Breast epithelium (tissue), 4 donors: ENCODE results near the gene THOP1. TPM values are rescaled to one million over a fixed set of nuclear protein-coding genes. Genes with fewer than 3 reads are reported as not detected.
A peak's percentile ranks its signal among the peaks of the same experiment; 100 is the strongest.

Experiments used
- DNase-seq, 2 donors: peaks; one replicate each; pipeline ENCODE4 v3.0.0-alpha.2; 2019; ENCODE audit warnings: low spot score in 2 of 2
- H3K27ac ChIP-seq, 2 donors: fragments of 200-600 bp; sonication (generic) in 1 of 2; one replicate each; pipeline ENCODE4 v1.5.1; 2016 to 2019; ENCODE audit warnings: mild to moderate bottlenecking in 1 of 2
- H3K27me3 ChIP-seq, 2 donors: fragments of 200-600 bp; sonication (generic) in 1 of 2; one replicate each; pipeline versions ENCODE4 v1.5.1 to v1.6.0; 2017 to 2019; ENCODE audit warnings: control low read depth in 1 of 2, mild to moderate bottlenecking in 1 of 2
- H3K36me3 ChIP-seq: fragments of 200-600 bp; one replicate; pipeline ENCODE4 v1.5.1; 2019
- H3K4me1 ChIP-seq, 2 donors: fragments of 200-600 bp; sonication (generic); one replicate each; pipeline ENCODE4 v1.5.1; 2016 to 2019; ENCODE audit warnings: control low read depth in 1 of 2
- H3K4me3 ChIP-seq, 3 donors: fragments of 200-600 bp; sonication (generic); 1 replicate in 2 of 3; 2 replicates in 1 of 3; pipeline ENCODE4 v1.5.1; 2016 to 2019; ENCODE audit warnings: mild to moderate bottlenecking in 3 of 3, moderate library complexity in 2 of 3
- H3K9me3 ChIP-seq, 2 donors: fragments of 200-600 bp; sonication (generic) in 1 of 2; one replicate each; pipeline ENCODE4 v1.5.1; 2016 to 2019; ENCODE audit warnings: control low read depth in 1 of 2
- CTCF ChIP-seq, 3 donors: fragments of 450-650 bp; IDR thresholded peaks; one replicate each; pipeline ENCODE4 v1.5.1; 2016 to 2017; ENCODE audit warnings: antibody characterized with exemption in 3 of 3, mild to moderate bottlenecking in 3 of 3, moderate library complexity in 3 of 3
- POLR2A ChIP-seq: fragments of 450-650 bp; IDR thresholded peaks from one replicate; pipeline ENCODE4 v1.6.1; 2016; ENCODE audit warnings: antibody characterized with exemption, mild to moderate bottlenecking, moderate library complexity
- POLR2AphosphoS5 ChIP-seq, 3 donors: sonication (generic); formaldehyde crosslinking; IDR thresholded peaks; one replicate each; pipeline ENCODE4 v1.6.1; 2017; ENCODE audit warnings: antibody characterized with exemption in 3 of 3
- intact Hi-C: fragments of 100-400 bp; cut with DNase I; formaldehyde crosslinking; loops from one replicate; pipeline ENCODE4 v1.15.1; 2023; ENCODE audit warnings: low total_unique reads
- total RNA-seq, 3 donors: library from RNA; depleted of rRNA; stranded (reverse); fragments of >200 nt; gene quantifications; one replicate each; pipeline ENCODE4 v1.1.0, GENCODE V29; 2016

The THOP1 gene
- total RNA-seq, 3 donors from 2014 or later, result 26.2 to 40.0 (median 39.1) TPM

- H3K27me3 ChIP-seq, result no peaks in the 10 kb centered on the region
- DNase-seq, result no peak
- H3K27ac ChIP-seq, result peak overlapping the region; percentile 93 to 97
- TF ChIP-seq POLR2A, result no peak
- TF ChIP-seq POLR2AphosphoS5 (IDR thresholded peaks at IDR 0.05), result no peak
- TF ChIP-seq CTCF (IDR thresholded peaks at IDR 0.05), result no peak
- no peaks in the 10 kb centered on the region for H3K36me3 ChIP-seq
- intact Hi-C loops, result loop anchor here (5.0 kb wide), 1 partner anchor 1535 kb away; the partner anchor contains the start of gene MIDN
- H3K4me1 ChIP-seq, result peaks cover 5 to 19% of the 10 kb centered on the region in 2 donors
- no peaks in the 10 kb centered on the region for H3K9me3 ChIP-seq
- H3K4me3 ChIP-seq, result peak overlapping the region; percentile 88 to 99 (median 89)
Measured at GRCh38 chr19:2782329-2782935, 2.9 kb upstream of the THOP1 start.

- peak; percentile 98 for DNase-seq
- intact Hi-C loops, result loop anchor here (5.0 kb wide), 1 partner anchor 1536 kb away; the partner anchor contains the start of gene MIDN
- no peaks in the 10 kb centered on the region for H3K36me3 ChIP-seq
- TF ChIP-seq CTCF (IDR thresholded peaks at IDR 0.05) (peak in 2 of 3 donors; percentile 45 to 73), POLR2A (peak; percentile 84), POLR2AphosphoS5 (IDR thresholded peaks at IDR 0.05) (peak; percentile 64 to 88 (median 84))
- H3K4me1 ChIP-seq, result peaks cover 5 to 19% of the 10 kb centered on the region in 2 donors
- peak within 1 kb of the TSS; percentile 88 to 99 (median 89) for H3K4me3 ChIP-seq
- no peaks in the 10 kb centered on the region for H3K9me3 ChIP-seq
- peak within 1 kb of the TSS; percentile 93 to 97 for H3K27ac ChIP-seq
- no peaks in the 10 kb centered on the region for H3K27me3 ChIP-seq
Measured at GRCh38 chr19:2782936-2783780, 2.1 kb upstream of the THOP1 start, which contains the start of gene SGTA. Gene SGTA, minus strand, starts transcription at chr19:2783273. Its CDS starts 14,205 bp downstream, at chr19:2769068.

- TF ChIP-seq POLR2AphosphoS5 (IDR thresholded peaks at IDR 0.05) (no peak), POLR2A (no peak), CTCF (IDR thresholded peaks at IDR 0.05) (no peak)
- no peak for DNase-seq
- intact Hi-C loops, result loop anchor here (5.0 kb wide), 1 partner anchor 1536 kb away; the partner anchor contains the start of gene MIDN
- peak overlapping the region in 2 of 3 donors; percentile 88 to 89 for H3K4me3 ChIP-seq
- H3K27me3 ChIP-seq, result no peaks in the 10 kb centered on the region
- H3K4me1 ChIP-seq, result peaks cover 5 to 19% of the 10 kb centered on the region in 2 donors
- no peaks in the 10 kb centered on the region for H3K36me3 ChIP-seq
- H3K27ac ChIP-seq, result peak overlapping the region; percentile 93 to 97
- no peaks in the 10 kb centered on the region for H3K9me3 ChIP-seq
Measured at GRCh38 chr19:2783781-2784145, 1.5 kb upstream of the THOP1 start.

- no peak for TF ChIP-seq CTCF (IDR thresholded peaks at IDR 0.05)
- no peak for TF ChIP-seq POLR2A
- no peak for TF ChIP-seq POLR2AphosphoS5 (IDR thresholded peaks at IDR 0.05)
Measured at GRCh38 chr19:2787115-2787514, 1.8 kb downstream of the THOP1 start.

GRCh38 chr19:2788237-2788636, 2.9 kb downstream of the THOP1 start:
- no peak overlapping the region for H3K4me3 ChIP-seq
- TF ChIP-seq CTCF (IDR thresholded peaks at IDR 0.05), result no peak
- no peak for TF ChIP-seq POLR2AphosphoS5 (IDR thresholded peaks at IDR 0.05)
- no peak for TF ChIP-seq POLR2A
- H3K36me3 ChIP-seq, result no peaks in the 10 kb centered on the region
- intact Hi-C loops, result no loop called here
- no peak overlapping the region for H3K27ac ChIP-seq
- peaks cover 5 to 6% of the 10 kb centered on the region in 2 donors for H3K4me1 ChIP-seq
- no peaks in the 10 kb centered on the region for H3K9me3 ChIP-seq
- DNase-seq, result no peak
- H3K27me3 ChIP-seq, result no peaks in the 10 kb centered on the region

More at GRCh38 chr19:2787115-2787514, 1.8 kb downstream of the THOP1 start:
- intact Hi-C loops, result no loop called here
- peaks cover 5 to 9% of the 10 kb centered on the region in 2 donors for H3K4me1 ChIP-seq
- no peak overlapping the region for H3K4me3 ChIP-seq
- H3K27me3 ChIP-seq, result no peaks in the 10 kb centered on the region
- H3K27ac ChIP-seq, result no peak overlapping the region
- no peaks in the 10 kb centered on the region for H3K9me3 ChIP-seq
- DNase-seq, result no peak
- H3K36me3 ChIP-seq, result no peaks in the 10 kb centered on the region
